Activated effector memory CD4-positive, alpha-beta T cell treated with Interleukin-2 at 50 U/mL for 16 hours (primary cell): ENCODE results near the gene BBS9.

Experiments
- DNase-seq: peaks from one replicate; pipeline ENCODE4 v3.0.0-alpha.2; 2020

BBS9 gene

DNA sequence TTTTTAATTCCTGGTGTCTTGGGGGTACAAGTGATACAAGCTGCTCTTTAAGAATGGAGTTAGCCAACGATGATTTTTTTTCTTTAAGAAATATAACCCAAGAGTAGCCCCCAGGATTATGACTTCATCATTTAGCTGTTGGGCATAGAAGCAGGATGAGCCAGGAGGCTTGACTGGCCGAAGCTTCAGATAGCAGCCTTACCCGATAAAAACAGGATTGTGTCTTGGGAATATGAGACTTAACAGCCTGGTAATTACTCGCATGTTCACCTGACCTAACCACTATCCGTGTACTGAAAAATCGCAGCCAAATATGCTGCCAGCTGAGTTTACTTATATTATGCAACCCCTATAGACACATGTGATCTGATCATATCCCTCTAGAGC, 430.0 kb downstream of the BBS9 start:
- no peak for DNase-seq

DNA sequence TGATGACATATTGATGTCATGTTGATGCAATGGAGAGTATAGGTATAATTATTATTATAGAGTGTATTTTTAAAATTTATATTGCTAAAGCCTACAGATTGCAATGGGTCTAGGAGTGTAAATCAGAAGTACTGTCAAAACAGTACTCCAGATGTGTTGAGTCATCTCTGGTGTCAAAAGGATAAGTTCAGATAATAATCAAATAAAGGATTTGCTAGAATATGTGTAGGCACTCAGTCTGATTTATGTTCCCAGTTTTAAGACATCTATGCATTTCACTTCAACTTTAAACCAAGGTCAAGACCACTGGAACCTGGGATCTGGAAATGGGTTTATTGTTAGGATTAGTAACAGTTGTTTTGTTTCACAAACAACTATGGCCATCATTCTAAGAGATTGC, 433.6 kb downstream of the BBS9 start:
- DNase-seq, result no peak

DNA sequence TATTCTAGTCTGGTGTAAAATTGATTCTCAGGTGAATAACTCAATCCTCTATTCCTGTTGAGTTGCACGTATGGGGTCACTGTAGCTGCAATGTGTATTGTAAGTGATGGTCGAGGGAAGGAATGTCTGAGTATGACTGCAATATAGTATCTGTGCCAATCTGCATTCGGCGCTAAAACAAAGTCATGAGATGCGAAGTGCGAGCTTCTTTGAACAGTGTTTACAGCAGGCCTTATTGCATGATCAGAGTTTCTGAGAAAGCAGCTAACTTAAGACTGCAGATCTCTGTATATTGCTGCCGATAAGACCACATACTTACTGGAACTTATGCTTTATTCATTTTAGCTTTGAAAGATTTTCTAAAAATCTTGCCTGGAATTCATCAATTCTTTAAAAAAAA, 434.3 kb downstream of the BBS9 start:
- DNase-seq, result no peak

DNA sequence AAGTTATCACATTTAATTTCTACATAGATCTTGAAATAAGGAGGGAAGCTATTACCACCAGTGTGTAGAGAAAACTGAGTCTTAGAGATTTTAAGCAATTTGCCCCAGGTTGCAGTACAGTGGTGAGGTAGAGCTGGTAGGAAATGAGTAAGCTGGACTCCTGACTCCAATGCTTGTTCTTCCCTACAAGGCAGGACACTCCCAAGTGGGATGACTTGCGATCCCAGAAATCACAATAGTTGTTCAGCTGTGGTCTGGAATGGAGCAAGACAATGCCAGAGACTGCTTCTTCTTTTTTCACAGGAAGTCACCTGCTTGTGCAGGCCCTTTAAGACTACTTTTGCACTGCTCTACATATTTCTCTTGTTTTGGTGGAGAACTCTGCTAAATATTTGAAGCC, 448.8 kb downstream of the BBS9 start:
- no peak for DNase-seq

DNA sequence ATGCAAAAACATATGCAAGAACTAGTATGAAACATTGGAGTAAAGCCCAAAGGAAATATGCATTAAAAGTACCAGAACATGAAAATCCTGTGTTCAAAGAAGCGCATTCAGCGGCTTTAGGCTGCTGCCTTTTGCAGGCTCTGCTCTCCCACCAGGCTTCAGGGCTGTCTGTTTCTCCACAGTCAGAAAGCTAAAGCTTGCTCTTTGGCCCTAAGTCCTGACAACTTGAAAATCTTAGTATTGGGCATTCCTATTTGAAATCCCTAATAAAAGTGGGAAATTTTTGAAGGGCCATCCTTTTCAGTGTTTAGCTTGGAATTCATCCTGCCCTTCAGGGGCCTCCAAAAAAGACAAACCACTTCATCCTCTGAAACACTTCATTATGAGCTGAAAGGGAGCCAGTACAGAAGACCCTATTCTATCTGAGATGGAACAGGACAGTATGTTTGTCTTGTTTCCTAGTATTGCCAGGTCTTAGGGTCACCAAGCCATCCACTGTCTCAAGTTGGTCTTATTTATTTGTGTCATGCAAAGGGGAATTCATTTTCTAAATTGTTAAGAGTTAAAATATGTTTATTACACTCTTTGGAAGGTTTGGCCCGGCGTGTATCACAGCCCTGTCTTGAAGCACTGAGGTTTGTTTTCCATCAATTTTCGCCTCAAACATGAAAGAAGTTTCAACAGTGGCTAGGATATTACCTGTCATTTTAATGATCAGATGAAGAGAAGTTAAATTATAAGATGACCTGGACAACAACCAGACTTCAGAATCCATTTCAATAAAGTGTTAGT, 449.7 kb downstream of the BBS9 start:
- DNase-seq, result no peak

DNA sequence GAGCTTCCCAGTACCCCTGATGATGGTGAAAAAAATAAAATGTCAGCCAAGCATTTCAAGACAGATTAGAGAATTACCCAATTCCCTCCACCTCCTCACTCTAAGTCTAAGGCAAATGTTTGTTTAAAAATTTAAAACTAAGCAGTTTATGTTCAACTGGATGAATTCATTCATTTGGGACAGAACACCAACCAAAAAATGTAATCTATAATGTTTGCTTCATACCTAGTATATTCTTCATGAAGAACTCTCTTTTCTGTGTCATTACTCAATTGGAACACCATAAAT, 450.3 kb downstream of the BBS9 start:
- no peak for DNase-seq

DNA sequence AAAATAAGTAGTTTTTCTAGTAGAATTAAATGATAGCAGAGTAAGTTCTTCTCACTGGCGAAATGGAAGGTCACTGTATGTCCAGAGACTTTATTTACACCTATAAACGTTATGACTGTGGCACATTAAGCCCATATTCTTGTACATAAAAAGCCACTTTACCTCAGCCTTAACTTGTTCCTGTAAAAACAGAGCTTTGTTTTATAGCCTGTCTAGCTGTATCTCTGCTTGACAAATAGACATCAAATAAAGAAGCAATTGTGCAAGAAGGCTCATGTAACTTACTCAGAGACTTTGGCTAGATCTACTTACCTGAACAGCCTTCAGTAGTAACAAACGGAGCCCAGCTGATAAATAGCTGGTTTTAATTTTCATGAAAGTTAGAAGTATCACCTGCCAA, 451.9 kb downstream of the BBS9 start:
- DNase-seq, result no peak

DNA sequence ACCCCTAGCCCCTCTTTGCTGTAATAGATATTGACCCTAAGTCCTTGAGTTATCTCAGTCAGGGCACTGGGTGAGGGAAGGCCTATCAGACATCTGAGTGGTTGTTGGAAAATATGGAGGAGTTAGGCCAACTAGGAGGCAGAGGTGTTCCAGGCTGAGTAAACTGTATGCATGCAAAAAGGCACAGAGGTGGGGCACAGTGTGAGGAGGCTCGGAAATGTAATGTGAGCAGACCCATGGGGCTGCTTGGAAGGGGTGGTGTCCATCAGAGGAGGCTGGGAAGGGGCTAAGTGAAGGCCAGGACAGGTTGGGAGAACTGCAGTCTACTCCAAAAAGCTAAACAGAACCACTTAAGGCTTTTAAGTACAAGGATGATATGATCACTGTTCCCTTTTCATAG, 452.7 kb downstream of the BBS9 start:
- no peak for DNase-seq

DNA sequence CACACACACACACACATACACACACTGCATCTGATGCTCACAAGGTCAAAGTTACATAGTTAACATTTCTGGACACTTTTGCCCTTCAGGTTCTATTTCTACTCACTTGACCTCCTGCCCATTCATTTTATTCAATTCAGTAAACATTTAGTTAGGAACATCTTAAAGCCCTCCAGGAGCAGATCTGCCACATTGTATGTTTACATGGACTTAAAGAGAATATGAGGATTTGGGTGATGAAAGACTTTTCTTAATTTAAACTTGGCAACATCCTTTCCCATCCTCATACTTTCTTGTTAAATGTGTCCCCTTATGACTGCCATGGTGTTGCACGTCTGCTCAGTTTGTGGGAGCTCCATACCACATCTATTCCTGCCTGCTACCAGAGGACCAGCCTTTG, 453.2 kb downstream of the BBS9 start:
- DNase-seq, result no peak

DNA sequence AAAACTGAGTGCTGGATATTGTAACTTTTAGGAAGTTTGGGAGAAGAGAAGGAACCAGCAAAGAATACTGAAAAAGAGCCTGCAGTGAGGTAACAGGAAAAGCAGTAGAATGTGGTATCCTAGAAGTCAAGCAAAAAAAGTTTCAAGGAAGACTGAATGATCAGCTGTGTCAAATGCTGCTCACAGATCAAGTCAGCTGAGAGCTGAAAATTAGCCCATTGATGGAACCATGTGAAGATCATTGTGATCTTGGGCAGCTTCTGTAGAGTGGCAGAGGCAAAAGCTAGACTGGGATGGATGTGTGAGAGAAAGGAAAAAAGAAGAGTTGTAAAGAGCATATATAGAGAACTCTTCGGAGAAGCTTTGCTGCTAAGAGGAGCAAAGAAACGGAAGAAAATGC, 460.5 kb downstream of the BBS9 start:
- no peak for DNase-seq

DNA sequence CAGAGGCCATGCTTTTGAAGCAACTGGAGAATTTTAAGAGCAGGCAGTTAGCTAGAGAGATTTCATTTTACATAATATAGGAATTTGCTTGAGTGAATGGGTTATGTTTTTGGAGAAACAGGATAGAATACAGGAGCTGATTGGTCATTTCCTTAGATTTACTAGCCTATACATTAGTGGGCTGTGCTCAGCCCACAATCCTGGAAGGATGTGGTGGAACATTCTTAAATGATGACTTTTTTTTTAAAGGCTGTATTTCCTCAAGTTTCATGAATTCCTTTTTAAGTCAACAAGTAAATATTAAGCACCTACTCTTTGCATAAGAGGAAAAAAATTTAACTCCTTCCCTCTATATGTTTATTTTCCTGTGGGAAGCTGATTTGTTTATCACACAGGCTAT, 461.6 kb downstream of the BBS9 start:
- DNase-seq, result no peak

DNA sequence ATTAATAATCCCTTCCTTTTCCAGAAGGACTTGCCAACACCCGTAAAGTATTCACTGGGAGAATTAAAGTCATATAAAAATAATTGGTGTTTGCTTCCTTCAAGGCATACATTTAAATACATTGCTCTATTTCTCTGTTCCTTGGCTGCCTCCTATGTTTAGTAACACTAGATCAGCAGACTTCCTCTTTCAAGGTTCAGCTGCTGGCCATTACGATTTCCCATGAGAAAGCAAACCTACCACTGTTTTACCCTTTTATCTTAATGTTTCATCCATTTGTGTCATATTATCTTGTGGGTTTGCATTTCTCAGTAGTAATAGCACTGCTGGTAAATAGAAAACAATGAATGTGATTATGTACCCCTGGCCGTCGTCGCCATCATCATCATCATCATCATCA, 462.1 kb downstream of the BBS9 start:
- DNase-seq, result no peak

DNA sequence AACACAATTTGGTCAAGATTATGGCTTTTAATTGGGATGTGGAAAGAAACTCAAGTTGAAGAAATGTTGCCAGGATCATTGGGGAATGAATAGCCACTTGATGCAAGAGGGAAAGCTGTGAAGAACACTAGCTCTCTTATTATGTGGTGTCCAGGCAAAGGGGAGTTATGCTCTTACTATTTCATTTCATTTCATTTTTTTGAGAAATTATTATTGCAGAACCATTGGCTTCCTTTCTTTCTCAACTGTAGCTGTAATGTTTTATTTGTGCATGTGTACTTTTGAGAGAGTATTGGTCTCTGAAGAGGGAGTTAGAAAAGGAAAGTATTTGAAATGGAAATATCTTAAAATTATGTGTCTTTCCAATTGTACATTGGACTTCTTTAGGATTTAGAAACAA, 463.4 kb downstream of the BBS9 start:
- no peak for DNase-seq

DNA sequence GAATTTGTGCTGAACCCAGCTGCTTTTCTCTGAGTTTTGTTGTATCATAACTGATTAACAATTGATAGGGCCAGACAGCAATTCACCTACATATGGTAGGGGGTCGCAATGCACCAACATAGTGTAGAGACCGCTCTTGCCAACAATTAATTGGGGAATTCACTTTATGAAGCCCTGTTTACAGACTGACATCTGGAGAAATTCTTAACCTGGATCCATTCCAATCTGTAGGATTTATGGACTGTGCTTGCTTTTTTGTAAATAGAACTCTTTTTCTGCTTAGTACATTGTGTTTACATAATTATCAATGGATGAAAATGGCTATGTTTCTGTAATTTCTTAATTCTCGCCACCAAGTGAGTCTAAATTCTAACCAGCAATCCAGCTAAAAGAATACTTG, 464.2 kb downstream of the BBS9 start:
- no peak for DNase-seq

DNA sequence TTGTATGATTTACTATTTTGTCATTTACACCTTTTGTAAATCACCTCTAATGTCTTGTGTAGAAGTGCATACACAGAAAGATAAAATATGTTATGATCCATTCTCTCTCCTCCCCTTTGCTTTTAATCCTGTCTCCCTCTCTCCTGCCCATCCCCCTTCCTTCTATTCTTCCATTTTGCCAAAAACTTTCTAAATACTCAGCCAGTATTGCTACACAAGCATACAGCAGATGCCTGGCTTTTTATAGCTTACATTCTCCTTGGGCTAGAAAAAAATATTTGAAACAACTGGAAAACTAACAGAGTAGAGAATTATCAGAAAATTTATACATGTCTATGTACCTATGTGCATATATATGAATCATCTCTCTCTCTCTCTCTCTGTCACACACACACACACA, 467.3 kb downstream of the BBS9 start:
- DNase-seq, result no peak

DNA sequence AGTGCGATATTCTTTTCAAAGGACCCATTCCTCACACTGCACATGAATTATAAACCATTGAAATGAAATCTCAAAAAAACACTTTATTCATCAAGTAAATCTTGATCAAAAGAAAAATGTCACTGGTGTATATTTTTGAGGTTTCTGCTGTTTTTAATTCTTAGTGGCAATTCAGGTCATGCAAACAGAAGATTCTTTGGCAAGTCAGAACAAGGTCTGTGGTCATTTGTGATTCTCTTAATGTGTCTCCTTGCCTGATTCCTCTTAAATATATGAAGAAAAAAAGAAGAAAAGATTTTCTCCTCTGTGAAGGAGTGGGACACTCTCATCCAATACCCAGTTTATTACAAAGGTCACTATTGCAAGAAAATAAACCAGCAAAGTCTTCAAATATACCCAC, 467.8 kb downstream of the BBS9 start:
- no peak for DNase-seq

DNA sequence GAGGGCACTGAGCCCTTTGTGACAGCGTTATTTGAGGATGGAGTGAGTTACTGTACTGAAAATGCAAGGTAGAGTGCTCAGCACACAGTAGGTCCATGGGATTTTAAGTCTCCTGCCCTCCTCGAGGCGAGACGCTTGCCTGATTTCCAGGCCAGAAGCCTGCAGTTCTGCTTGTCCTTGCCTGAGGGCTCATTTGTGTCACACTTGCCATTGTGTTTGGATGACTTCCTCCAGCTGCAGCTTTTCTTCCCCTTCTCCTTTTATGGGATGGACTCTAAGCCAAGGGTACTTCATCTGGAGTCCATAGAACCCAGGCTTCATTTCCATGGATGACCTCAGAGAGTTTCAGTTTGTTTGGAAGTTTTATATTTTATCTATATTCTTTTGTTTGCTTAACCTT, 471.7 kb downstream of the BBS9 start:
- no peak for DNase-seq

DNA sequence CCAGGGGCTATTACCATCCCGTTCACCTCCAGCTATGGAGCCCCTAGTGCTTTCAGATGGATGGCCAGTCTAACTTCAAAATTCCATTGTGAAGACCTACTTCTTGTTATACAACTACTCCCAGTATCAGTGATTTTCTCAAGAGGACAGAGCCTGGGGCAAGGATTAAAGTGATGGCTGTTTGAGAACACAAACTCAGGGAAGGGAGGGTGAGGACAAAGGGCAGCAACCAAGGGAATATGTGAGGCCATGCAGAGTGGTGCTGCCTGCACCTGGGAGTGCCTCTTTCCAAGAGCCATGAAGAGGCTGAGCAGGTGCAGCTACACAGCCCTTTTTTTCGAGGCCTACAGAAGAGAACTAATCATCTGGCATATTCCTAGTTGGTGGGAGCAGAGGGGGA, 472.5 kb downstream of the BBS9 start:
- no peak for DNase-seq

DNA sequence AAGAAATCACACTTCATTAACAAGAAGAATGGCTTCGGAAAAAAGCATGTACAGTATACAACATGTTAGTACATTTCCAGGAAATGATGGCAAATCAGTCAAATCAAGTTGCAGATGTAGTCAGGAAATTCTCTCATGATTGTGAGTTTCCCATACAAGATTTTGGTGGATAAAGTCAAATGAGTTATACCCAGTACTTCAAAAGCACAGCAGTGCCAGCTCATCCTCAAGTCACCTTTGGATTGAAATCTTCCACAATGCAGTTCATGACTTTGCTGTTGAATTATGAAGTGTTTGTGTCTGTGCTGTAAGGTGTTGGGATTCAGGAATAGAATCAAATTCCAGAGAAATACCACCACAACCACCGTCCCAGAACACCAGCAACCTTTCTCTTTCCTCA, 474.7 kb downstream of the BBS9 start:
- DNase-seq, result no peak

DNA sequence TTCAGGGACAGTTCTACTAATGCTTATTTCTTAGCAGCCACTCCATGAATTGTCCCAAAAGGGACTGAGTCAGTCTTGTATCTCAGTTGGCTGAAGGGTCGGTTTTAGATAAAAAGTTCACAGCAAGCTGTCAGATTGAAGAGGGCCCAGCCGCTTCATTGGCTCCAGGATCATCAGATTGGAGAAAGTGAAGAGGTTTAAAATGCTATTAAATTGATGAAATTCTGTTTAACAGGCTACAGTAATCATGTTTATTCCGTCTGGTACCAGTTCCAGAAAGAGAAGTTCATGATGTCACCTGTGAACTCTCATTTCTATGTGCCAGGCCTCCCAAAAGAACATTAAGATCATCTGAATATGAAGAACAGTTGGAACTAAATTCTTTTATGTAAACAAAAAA, 481.6 kb downstream of the BBS9 start:
- no peak for DNase-seq

DNA sequence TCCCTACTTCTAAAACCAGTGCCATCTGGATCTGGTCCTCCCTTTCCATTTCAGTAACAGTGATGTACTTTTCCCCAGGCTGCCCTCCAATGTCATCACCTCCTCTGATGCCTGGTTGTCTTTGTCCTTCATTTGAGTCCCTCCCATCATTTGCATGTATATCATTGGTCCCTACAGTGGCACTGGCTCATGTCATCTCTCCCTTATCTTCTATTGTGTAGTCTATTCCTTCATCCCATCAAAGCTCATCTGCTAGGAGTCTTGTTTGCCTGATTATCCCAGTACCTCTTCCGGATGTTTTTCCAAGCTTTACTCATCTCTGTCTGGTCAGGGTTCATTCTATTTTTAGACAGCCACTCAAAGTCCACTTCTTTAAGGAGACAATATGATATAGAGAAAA, 483.1 kb downstream of the BBS9 start:
- no peak for DNase-seq

DNA sequence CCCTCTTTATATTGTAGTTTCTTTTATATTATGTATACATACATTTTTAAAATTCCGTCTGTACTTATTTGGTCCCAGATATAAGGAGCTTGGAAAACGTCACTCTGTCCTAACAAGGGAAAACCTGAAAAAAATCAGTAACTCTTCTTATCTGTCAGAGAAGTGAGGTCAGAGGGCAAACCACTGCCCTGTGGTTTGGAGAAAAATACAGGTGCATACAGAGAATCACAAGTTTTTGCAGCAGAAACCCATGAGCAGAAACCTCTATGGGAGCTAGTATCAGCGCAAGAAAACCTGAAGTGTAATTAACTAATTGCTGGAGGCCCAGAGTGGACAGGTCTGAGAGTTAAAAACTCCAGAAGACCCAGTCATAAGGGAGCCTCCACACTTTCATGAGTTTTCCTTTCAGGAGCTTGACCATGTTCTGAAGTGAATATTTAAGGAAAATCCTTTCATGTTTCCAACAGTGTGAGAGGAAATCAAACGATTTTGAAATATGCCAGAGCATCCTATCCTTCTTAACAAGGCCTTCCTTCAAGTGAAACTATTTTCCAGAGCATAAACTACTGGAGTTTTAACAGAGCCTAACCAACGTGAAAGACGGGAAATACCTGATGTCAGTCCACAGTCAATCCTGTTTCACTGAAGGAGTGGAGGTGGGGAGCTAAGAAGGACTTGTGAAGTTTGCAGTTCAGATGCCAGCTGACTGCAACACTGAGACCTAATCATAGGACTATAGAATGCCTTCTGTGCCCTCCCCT, 485.2 kb downstream of the BBS9 start:
- no peak for DNase-seq

DNA sequence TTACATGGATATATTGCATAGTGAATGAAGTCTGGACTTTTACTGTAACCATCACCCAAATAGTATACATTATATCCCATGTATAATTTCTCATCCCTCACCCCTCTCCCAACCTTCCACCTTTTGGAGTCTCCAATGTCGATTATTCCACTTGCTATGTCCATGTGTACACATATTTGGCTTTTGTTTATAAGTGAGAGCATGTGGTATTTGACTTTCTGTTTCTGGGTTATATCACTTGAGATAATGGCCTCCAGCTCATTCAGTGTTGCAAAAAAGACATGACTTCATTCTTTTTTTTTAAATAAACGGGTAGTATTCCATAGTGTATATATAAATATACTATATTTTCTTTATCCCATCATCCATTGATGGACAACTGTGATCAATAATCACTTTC, 487.4 kb downstream of the BBS9 start:
- DNase-seq, result no peak

DNA sequence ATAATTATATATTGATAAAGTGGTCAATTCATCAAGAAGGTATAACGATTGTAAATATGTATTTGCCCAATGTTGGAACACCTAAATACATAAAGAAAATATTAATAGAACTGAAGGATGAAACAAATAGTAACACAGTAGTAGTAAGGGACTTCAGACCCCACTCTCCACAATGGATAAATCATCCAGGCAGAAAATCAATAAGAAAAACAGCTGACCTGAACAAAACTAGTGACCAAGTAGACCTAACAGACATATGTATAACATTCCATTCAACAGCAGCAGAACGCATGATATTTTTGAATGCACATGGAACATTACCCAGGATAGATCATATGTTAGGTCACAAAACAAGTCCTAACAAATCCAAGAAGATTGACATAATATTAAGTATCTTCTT, 489.9 kb downstream of the BBS9 start:
- DNase-seq, result no peak

DNA sequence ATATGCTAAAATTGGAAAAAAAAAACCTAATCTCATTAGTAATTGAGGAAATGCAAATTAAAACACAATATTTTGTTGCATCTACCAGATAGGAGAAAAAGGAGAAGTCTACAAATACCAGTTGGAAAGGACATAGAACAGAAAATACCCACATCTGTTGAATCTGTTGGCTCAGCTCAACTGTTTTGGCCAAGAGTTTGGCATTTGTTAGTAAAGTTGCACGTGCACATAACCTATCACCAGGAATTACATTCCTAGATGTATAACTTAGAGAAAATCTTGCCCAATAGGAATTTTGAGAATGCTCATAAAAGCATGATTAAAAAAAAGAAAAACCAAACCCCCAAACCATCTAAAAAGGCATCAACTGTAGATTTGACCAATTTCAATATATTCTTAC, 493.9 kb downstream of the BBS9 start:
- no peak for DNase-seq
